Parathyroid adenoma (tissue), 2 donors: ENCODE data around the gene SMOC2.

Source experiments
- H2AFZ ChIP-seq: fragments of 300-600 bp; sonication (generic); one replicate; pipeline ENCODE4 v1.7.0; 2017; ENCODE audit warnings: antibody characterized with exemption, mild to moderate bottlenecking
- H3K27ac ChIP-seq: fragments of 300-600 bp; sonication (generic); one replicate; pipeline ENCODE4 v1.7.0; 2017
- H3K27me3 ChIP-seq: fragments of 300-600 bp; sonication (generic); one replicate; pipeline ENCODE4 v1.7.0; 2017; ENCODE audit warnings: low read length; ENCODE audit not compliant: control insufficient read depth, insufficient read depth
- H3K36me3 ChIP-seq: fragments of 300-600 bp; sonication (generic); one replicate; pipeline ENCODE4 v1.7.0; 2017; ENCODE audit warnings: low read length; ENCODE audit not compliant: control insufficient read depth, insufficient read depth
- H3K4me1 ChIP-seq: fragments of 300-600 bp; sonication (generic); one replicate; pipeline ENCODE4 v1.7.0; 2017; ENCODE audit warnings: control low read depth
- H3K4me2 ChIP-seq: fragments of 300-600 bp; sonication (generic); one replicate; pipeline ENCODE4 v1.7.0; 2017; ENCODE audit warnings: low read length
- H3K4me3 ChIP-seq: fragments of 300-600 bp; sonication (generic); one replicate; pipeline ENCODE4 v1.7.0; 2017; ENCODE audit warnings: low read depth, low read length
- H3K79me2 ChIP-seq: fragments of 300-600 bp; sonication (generic); one replicate; pipeline ENCODE4 v1.7.0; 2017; ENCODE audit warnings: control low read depth
- H3K9ac ChIP-seq: fragments of 300-600 bp; sonication (generic); one replicate; pipeline ENCODE4 v1.7.0; 2017; ENCODE audit warnings: mild to moderate bottlenecking
- H3K9me3 ChIP-seq: fragments of 300-600 bp; sonication (generic); one replicate; pipeline ENCODE4 v1.7.0; 2017; ENCODE audit warnings: low read length; ENCODE audit not compliant: control insufficient read depth
- TF ChIP-seq, protein P1 (sequence below): fragments of 300-600 bp; sonication (generic); IDR thresholded peaks from one replicate; pipeline ENCODE4 v1.7.0; 2017; ENCODE audit warnings: antibody characterized with exemption, mild to moderate bottlenecking
- donor health status: primary hyperparathyroidism.

Gene SMOC2

DNA sequence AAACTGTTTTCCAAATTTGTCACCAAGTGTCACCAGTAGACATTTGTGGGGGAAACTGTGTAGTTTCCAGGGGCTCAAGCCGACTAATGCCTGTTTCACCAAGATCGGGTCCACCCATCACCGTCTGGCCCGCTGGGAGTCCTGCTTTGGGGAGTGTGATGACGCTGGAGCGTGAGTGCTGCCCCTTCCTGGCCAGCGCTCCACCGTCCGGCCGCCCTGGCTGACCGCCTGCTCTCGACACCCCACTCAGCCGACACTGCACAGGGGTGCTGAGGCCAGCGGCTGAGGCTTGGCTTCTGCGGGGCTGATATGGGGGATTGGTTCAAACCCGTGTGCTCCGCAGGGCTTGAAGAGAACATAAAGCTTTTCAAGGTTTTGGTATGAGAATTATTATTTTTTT, 160.1 kb downstream of the SMOC2 start:
- Histone ChIP-seq H3K4me2 (peak overlapping the region; percentile 74), H3K4me3 (peak overlapping the region; percentile 27), H3K4me1 (no peaks in the 10 kb centered on the region), H3K27me3 (no peaks in the 10 kb centered on the region), H2AFZ (no peak overlapping the region), H3K9ac (no peak overlapping the region), H3K9me3 (no peaks in the 10 kb centered on the region), H3K36me3 (no peaks in the 10 kb centered on the region), H3K27ac (no peak overlapping the region), H3K79me2 (no peaks in the 10 kb centered on the region)
- TF ChIP-seq, protein P1, sequence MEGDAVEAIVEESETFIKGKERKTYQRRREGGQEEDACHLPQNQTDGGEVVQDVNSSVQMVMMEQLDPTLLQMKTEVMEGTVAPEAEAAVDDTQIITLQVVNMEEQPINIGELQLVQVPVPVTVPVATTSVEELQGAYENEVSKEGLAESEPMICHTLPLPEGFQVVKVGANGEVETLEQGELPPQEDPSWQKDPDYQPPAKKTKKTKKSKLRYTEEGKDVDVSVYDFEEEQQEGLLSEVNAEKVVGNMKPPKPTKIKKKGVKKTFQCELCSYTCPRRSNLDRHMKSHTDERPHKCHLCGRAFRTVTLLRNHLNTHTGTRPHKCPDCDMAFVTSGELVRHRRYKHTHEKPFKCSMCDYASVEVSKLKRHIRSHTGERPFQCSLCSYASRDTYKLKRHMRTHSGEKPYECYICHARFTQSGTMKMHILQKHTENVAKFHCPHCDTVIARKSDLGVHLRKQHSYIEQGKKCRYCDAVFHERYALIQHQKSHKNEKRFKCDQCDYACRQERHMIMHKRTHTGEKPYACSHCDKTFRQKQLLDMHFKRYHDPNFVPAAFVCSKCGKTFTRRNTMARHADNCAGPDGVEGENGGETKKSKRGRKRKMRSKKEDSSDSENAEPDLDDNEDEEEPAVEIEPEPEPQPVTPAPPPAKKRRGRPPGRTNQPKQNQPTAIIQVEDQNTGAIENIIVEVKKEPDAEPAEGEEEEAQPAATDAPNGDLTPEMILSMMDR: no peak

DNA sequence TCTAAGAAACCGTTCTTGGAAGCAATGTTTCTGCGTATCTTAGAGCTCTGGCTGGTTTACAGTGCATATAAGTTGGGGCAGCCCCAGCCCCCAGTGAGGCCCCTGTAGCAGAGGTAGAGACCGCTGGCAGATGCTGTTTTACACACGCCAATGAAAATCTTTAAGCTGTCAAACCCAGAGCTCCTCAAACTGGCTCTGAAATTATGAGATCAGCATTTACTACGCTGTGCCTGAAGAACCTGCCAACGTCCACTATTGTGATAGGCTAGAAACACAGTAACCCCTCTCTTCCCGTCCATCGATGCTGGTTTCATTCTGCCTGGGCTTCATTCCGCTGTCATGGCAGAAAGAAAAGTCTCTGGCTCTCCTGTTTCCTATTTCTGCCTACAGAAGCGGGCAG, 160.6 kb downstream of the SMOC2 start:
- TF ChIP-seq, protein P1: no peak

DNA sequence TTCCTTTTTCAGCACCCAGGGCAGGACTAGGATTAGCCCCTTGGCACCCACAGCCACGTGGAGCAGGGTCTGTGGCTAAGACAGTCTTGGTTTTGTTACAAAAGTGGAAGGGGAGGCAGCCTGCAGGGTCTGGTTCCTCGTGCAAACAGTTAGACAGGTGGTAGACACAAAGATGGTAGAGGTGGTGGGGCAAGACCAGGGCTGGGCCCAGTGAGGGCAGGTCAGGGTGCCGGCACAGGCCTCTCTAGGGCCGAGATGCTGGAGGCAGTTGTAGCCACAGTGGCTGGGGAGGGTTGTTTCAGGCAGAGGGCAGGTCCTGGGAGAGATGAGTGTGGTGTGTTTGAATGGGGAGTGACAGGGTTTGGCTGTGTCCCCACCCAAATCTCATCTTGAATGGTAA, 161.6 kb downstream of the SMOC2 start:
- Histone ChIP-seq H3K27me3 (no peaks in the 10 kb centered on the region), H3K4me2 (no peak overlapping the region), H3K4me3 (no peak overlapping the region), H3K9me3 (no peaks in the 10 kb centered on the region), H3K79me2 (no peaks in the 10 kb centered on the region), H3K36me3 (no peaks in the 10 kb centered on the region), H3K27ac (no peak overlapping the region), H3K9ac (no peak overlapping the region), H3K4me1 (no peaks in the 10 kb centered on the region), H2AFZ (no peak overlapping the region)
- TF ChIP-seq, protein P1: no peak

More for the DNA sequence above, 160.6 kb downstream of the SMOC2 start:
- Histone ChIP-seq H3K4me3 (peak overlapping the region; percentile 27), H3K27ac (no peak overlapping the region), H3K4me2 (peak overlapping the region; percentile 74), H3K36me3 (no peaks in the 10 kb centered on the region), H3K9me3 (no peaks in the 10 kb centered on the region), H3K9ac (no peak overlapping the region), H3K4me1 (no peaks in the 10 kb centered on the region), H2AFZ (no peak overlapping the region), H3K79me2 (no peaks in the 10 kb centered on the region), H3K27me3 (no peaks in the 10 kb centered on the region)

DNA sequence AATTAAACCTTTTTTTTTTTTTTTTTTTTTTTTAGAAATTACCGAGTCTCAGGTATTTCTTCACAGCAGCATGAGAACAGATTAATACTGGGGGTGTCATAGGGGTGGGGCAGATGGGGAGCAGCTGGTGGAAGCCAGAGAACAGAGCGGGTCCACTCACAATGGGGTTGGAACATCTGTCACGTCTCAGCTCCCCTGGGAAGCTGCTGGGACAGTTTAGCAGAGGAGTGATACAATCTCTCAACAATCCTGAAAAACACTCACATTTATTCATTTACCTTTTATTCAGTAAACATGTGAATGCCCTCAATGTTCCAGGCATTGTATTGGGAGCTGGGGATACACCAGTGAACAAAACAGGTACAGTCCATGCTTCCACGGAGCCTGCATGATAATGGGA, 162.2 kb downstream of the SMOC2 start:
- Histone ChIP-seq H3K79me2 (no peaks in the 10 kb centered on the region), H3K9me3 (no peaks in the 10 kb centered on the region), H2AFZ (no peak overlapping the region), H3K4me3 (no peak overlapping the region), H3K27me3 (no peaks in the 10 kb centered on the region), H3K36me3 (no peaks in the 10 kb centered on the region), H3K27ac (no peak overlapping the region), H3K4me1 (no peaks in the 10 kb centered on the region), H3K9ac (no peak overlapping the region), H3K4me2 (no peak overlapping the region)
- TF ChIP-seq, protein P1: no peak

DNA sequence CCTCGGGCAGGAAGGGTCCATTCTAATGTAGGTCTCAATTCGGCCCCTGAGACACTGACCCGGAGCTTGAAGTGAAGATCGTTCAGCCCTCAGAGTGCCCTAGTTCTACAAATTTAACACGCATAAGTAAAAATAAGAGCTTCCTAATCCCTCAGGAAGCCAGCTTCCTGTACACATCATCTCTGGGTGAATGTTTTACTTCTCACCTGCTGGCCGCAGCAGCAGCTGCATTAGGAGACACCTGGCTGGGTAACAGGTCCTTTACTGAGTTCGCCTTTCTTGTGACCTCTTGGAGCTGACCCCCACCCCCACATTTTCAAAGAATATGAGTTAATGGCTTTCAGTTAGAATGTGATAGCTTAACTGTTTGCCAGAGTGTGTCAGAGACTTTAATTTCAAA, 165.0 kb downstream of the SMOC2 start:
- Histone ChIP-seq H2AFZ (no peak overlapping the region), H3K36me3 (no peaks in the 10 kb centered on the region), H3K4me2 (no peak overlapping the region), H3K9me3 (no peaks in the 10 kb centered on the region), H3K27me3 (no peaks in the 10 kb centered on the region), H3K79me2 (no peaks in the 10 kb centered on the region), H3K4me3 (no peak overlapping the region), H3K4me1 (no peaks in the 10 kb centered on the region), H3K27ac (no peak overlapping the region), H3K9ac (no peak overlapping the region)
- TF ChIP-seq, protein P1: no peak
